HG02610 (cell line): ENCODE measurements around the gene GALNT16.
"Not testable (repeated sequence)": the region's sequence is repeated elsewhere in the genome, so short reads cannot be mapped to it uniquely, and the experiment has no call there.

Experiments
- ATAC-seq: cut with Tn5 transposase; IDR thresholded peaks from one replicate; pipeline ENCODE4 v1.9.1; 2021; ENCODE audit warnings: mild to moderate bottlenecking, moderate library complexity; ENCODE audit not compliant: unreplicated experiment

Gene GALNT16

DNA sequence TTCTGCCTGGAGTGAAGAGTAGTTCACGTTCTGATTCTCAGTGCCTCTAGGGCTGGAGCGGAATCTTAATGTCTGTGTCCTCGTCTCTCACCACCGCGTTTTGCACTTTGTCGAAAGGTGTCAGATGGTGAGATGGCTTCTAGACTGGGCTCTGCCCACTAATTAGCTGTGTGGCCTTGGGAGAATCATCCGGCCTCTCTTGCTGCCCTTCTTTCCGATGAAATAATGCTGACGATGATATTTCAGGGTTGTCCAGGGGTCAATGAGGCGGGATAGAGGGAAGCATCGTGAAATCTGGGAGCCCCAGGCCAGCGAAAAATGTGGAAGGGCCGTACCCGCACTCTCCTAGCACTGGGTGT, 811 bp upstream of the GALNT16 start:
- no peak for ATAC-seq

DNA sequence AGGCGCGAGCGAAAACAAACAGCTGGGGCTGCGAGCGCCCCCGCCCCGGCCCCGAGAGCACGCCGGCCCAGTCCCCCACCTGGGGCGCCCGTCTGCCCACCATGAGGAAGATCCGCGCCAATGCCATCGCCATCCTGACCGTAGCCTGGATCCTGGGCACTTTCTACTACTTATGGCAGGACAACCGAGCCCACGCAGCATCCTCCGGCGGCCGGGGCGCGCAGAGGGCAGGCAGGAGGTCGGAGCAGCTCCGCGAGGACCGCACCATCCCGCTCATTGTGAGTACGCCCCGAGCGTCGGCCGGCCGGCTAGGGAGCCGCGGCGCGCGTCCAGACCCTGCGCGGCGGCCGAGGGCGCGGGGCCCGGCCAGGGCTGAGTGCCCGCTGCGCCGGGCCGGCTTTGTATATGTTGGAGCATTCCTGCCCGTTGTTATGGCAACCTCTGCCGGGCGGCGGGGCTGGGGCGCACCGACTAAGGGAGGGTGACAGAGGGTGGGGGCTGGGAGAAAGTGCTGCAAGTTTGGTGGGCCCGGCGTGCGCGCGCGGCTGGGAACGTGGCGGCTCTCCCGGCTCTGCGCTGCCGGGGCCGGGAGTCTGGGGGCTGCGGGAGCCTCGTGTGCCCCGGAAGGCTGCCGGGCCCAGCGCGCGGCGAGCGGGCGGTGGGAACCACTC, 367 bp downstream of the GALNT16 start:
- no peak for ATAC-seq

DNA sequence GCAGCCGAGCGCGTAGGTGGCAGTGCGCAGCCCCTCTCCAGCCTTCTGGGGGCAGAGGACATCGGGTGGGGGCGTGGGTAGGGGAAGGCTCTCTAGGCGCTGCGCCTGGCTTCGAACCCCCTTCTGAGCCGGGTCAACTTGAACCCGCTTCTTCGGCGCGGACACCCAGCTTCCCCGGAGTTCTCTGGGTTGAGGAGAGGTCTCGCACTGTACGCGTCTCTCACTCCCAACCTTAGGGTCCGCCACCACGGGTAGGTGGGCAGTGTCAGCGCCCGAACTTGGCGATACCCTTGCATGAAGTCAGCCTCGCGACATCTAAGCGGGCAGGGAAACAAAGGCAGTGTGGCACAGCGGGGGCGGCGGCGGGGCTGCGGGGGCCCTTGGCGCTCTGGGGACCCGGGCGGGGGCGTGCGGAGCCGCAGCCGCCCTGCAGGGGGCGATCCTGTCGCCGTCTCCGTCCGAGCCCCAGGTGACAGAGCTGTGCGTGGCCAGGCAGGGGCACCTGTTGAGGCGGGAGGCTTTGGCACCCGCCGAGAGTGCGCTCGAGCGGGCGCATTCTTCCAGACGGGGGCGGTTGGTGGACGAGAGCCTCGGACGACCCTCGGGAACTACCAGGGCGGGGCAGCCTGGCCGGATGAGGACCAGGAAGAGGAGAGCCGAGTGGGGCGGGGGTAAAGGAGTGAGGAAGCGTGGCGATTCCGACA, 1.1 kb downstream of the GALNT16 start:
- ATAC-seq = peak; percentile 45

DNA sequence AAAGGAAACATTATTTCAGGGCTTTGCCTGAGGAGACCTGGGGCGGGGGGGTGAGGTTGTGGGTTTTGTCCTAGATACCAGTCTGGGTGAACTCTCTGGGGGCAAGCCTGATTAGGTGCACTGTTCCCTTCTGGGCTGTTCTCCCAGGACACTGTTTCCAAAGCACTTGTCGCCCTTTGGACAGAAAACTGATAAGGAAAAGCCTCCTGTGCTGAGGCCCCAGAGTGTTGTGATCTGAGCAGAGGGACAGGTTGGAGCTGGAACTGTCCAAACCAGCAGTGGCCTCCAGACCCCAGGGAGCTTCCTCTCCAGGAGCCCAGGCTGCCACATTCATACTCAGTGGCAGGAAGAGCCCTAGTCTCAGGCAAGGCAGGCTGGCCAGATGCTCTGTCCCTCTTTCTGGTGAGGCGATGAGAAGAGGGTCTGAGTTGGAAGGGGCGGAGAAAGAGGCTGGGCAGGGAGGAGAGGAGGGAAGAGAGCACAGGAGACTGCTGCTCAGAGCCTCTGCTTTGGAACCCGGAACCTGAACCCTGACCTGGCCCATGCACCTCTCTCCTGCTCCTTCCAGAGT, 1.9 kb downstream of the GALNT16 start:
- ATAC-seq = no peak

DNA sequence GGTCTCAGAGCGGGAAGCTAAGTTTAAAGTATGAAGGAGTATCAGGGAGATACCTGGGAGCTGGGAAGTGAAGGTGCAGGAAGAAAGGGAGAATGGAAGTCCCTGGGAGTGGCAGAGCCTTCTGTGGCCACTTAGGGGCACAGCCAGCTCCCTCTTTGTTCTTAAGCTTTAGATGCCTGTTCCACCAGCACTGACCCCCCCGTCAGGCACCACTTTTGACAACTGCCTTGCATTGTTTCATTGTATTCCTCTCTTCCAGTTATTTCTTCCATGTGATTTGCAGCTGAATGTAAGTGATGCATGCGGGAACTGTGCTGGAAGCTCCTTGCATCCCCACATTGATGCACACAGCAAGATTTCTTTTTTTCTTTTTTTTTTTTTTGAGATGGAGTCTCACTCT, 2.6 kb downstream of the GALNT16 start:
- ATAC-seq = no peak

DNA sequence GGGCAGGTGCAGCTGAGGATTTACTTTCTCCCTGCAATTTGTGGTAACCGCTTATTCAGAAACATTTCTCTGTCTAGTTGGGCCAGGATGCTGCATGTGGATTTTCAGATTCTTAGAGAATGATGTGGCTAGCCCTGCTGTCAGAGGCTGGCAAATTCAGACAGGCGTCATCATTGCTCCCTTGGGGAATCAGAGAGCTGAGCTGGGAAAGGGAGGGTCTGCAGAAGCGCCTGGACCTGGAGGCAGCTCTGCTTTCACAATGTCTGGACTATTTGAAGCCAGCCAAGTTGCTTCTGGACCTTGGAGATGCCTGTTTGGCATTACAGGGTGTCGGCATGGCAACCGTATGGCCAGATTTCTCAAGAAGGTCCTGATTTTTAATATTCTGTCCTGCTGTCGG, 3.4 kb downstream of the GALNT16 start:
- no peak for ATAC-seq

DNA sequence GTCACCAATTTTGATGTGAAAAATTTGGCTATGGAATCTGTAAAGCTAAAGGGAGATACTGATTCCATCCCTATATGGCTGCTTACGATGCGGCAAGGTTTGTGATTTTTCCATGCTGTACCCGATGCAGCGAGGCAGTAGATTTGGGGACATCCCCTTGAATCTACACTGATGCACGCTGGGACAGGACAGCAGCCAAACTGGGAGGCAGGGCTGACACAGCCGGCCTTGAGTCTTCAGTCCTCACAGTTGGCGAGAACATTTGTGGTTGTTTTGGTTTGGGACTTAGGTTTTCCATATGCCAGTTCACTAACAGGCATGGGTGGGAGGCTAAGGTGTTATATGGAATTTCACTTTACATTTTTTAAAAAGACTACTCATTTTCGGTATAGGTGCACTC, 3.8 kb downstream of the GALNT16 start:
- ATAC-seq = no peak

DNA sequence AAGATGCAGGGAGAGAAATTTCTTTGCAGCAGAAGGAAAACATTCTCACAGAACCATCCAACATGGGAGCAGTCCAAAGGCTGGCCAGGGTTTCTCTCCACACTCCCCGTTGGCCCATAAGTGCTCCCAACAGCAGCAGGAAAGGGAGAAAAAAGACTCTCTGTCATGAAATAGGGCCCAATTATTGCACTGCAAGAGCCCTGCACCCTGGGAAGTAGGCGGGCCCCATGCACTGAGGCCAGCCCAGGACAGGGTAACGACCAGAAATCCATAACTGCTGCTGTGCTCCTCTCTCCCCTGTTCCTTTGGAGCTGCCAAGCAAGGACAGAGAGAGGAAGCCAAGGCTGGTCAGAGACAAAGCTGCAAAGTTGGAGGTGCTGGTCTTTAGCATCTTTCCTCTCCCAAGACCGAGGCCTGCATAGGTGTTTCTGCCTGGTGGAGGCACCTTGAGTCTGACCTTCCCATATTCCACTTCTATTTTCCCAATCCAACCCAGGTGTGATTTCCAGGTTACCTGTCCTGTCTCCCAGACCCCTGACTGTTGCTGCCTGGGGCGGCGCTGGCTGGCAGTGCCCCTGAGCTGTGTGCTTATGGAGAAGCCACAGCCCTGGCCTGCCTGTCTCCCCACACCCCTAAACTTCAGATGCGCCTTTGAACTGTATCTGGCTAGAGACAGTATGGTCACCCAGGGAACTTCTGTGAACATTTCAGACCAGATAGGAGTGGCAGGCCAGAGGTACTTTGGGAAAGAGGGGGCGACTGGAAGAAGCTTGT, 6.8 kb downstream of the GALNT16 start:
- ATAC-seq = no peak

DNA sequence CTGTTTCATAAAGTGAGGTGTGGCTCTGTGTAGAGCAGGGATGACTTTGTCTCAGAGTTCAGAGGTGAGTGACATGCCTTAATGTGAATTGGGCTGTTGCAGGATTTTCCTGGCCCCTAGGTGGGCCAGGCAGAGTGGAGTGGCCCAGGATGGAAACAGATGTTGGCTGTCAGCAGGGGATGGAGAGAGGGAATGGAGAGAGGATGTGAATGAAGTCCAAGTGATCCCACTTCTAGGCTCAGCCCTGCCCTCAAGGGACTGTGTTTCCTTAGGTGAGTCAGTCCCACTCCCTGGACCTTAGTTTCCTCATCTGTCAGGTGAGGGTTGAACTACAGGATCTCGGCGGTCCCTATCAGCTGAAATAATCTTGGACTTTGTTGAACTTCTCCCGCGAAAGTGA, 7.5 kb downstream of the GALNT16 start:
- no peak for ATAC-seq

DNA sequence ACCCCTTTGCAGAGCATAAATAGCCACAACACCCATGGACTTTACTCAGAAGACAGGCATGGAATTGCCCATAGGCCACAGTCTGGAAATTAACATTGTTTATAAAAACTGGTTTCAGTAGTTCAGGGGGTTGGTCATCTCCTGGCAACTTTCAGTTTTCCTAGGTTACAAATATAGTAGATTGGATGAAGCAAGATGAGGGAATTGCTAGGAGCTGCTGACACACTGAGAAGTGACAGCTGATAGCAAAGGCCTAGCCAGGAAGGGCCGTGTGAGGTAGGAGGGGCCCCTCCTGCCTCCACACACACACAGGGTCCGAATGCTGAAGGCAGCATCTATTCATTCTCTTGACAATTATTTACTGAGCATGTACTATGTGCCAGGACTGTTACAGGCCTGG, 8.3 kb downstream of the GALNT16 start:
- no peak for ATAC-seq

DNA sequence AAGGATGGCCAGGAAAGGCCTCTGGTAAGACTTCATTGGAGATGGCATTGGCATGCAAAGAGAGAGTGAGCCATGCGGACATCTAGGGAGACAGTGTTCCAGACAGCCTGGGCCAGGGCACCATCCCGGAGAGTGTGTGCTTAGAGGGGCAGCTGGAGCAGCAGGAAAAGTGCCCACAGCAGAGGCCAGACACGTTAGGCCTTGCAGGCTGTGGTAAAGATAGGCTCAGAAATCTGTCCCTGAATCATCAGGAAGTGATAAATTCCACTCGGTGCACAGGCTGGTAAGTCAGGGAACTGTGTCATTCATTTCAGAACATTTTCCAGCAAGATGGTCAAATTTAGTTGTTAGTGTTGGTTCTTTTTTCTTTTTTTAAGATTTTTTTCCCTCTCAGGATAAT, 8.8 kb downstream of the GALNT16 start:
- ATAC-seq = no peak

DNA sequence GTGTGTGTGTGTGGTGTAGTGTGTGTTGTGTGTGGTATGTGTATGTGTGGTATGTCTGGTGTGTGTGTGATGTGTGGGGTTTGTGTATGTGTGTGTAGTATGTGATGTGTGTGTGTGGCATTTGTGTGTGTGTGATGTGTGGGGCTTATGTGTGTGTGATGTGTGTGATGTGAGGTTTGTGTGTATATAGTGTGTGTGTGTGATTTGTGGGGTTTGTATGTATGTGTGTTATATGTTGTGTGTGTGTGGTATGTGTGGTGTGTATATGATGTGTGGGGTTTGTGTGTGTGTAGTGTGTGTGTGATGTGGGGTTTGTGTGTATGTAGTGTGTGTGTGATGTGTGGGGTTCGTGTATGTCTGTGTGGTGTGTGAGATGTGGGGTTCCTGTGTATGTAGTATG, 9.4 kb downstream of the GALNT16 start:
- no peak for ATAC-seq

DNA sequence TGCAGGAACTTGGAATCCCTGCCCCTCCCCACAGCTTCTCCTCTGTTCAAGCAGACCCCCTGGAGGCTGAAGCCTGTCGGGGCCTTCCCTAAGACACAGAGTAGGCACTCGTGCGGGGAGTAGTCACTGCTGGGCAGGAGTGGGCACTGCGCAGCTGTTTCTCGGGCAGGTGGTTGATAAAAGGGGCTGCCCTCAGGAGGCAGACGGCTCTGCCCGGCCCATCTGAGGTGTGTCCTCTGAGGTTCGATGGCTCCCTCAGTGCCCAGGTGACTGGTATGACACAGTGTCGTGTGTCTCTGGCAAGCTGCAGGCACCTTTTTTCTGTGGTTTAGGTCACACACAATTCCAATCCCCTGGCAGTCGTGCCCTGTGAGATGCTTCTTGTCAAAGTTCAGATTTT, 10.1 kb downstream of the GALNT16 start:
- no peak for ATAC-seq

DNA sequence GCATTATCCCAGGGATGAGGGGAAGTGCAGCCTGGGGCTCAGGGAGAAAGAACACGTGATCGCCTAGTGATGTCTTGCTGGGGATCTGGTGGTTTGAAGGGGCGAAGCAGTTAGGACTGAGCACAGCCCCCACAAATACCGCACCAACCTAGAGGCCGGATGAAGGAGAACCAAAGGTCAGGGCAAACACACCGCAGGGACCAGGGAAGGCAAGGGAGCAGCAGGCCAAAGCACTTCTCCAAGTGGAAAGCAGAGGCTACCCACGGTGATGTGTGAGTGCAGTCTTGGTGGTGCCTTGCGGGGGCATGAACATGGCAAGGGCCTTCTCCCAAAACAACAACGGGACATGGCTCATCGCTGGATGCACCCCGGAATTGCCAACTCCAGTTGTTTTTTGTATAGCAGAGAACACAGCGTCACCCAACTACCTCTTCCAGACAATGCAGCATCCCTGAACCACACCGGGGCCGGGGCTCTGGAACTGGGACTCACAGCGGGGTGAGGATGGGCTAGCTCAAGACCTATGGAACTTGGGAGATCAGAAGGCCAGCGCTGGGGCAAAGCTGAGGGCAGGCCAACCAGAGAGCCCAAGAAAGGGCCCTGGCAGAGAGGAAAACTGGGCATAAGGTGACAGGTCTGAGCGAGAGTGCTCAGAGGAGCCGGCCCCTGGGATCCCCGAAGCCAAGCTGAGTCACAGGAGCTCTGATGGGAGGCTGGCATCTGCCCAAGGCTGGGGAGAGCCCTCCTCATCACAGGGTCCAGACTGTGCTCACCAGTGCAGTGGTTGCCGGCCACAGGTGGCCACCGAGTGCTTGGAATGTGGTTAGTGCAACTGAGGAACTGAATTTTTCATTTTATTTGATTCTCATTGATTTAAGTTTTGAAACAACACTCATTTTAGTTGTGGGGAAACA, 11.1 kb downstream of the GALNT16 start:
- no peak for ATAC-seq

DNA sequence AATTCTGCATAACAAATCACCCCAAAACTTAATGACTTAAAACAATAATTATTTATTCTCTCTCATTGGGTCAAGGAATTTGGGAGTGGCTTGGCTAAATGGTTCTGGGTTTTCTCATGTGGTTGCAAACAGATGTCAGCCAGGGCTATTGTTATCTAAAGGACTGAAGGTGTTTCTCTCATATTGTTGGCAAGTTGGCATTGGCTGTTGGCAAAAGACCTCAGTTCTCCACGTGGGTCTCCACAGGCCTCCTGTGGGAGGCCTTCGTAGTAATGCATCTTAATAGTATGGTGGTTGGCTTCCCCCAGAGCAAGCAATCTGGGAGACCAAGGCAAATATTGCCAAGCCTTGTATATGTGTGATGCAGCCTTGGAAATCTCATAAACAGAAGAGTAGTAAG, 14.4 kb downstream of the GALNT16 start:
- no peak for ATAC-seq

DNA sequence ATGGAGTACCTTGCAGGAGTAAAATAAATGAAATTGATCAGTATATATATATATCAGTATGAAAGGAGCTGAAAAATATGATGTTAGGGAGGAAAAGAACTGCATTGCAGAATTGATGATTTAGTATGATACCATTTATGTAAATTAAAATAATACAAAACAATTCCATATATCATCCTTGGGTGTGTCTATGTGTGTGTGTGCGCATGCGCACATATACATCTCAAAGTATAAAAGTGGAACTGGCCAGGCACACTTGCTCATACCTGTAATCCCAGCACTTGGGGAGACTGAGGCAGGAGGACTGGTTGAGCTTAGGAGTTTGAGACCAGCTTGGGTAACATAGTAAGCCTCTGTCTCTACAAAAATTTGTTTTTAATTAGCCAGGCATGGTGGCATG, 15.4 kb downstream of the GALNT16 start:
- no peak for ATAC-seq

DNA sequence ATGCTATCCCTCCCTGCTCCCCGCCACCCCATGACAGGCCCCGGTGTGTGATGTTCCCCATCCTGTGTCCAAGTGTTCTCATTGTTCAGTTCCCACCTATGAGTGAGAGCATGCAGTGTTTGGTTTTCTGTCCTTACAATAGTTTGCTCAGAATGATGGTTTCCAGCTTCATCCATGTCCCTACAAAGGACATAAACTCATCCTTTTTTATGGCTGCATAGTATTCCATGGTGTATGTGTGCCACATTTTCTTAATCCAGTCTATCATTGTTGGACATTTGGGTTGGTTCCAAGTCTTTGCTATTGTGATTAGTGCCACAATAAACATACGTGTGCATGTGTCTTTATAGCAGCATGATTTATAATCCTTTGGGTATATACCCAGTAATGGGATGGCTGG, 17.4 kb downstream of the GALNT16 start:
- ATAC-seq = not testable (repeated sequence)

DNA sequence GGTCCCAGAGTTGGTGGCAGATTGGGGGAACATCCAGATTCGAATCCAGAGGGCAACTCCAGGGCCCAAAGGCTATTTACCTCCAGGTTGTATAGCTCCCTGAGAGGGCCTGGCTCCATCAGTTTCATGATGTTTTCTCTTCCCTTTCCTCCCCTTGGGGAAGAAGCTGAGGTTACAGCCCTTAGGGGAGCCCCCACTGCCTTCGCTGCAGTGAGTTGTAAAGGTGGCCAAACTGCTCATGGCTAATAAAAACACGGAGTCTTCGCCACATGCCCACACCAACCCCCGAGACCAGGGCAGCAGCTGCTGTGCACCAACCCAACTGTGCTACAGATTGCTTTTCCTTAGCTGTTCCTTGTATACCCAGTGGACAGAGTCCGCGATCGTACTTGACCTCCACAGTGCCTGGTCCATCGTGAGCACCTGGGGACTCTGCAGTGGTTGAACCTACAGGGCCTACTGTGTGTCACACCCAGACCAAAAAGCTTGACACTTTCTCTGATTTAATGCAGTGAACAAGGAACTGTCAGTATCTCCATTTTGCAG, 20.9 kb downstream of the GALNT16 start:
- no peak for ATAC-seq

DNA sequence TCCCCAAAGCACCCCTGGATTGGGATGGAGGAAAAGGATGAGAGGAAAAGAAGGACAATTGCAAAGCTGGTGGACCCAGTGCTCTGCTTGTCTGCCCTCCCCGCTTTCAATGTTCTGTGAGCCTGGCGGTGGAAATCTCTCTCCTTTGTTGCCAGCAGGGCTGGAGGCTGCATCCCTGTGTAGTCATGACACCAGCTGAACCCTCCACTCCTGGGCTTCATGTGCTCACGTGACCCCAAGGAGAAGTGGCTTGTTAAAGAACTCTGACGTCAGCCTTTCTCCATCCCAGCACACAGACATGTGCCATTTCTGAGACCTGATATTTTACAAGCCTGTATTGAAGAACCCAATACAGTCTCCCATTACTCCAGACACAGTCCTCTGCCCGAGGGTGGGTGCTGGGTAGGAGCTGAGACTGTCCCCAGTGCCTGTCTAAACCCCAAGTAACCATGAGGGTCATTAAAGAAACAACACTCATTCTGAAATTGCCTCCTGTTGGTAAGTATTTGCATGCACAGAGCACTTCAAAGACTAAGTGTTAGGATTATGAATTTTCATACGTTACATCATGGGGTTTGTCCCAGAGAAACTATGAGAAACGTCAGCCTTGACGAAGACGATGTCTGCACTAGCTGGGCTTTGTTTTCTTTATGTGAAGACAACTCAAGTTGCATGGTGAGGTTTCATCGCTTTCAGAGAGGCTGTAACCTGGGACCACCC, 21.7 kb downstream of the GALNT16 start:
- peak; percentile 88 for ATAC-seq

DNA sequence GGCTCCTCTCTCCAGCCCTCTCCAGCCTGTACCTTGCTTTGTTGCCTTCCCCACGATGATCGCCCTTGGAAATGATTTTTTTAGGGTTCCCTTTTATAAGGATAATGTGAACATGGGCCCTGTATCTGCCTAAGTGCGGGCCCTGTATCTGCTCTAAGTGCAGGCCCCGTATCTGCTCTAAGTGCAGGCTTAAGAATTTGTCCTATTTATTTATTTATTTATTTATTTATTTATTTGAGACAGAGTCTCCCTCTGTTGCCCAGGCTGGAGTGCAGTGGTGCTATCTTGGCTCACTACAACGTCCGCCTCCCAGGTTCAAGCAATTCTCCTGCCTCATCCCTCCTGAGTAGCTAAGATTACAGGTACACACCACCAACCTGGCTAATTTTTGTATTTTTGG, 22.5 kb downstream of the GALNT16 start:
- no peak for ATAC-seq
